DMS153 treated with DMSO at 0.1 percent for 48 hours (cell line): Measurements from ENCODE around the gene KRT78.
"Not testable (repeated sequence)": the region's sequence is repeated elsewhere in the genome, so short reads cannot be mapped to it uniquely, and the experiment has no call there.

Experiments
- DNase-seq: peaks from one replicate; lab custom pipeline; 2025; ENCODE audit not compliant: unreplicated experiment; lab: John Stamatoyannopoulos, UW

Gene KRT78

DNA sequence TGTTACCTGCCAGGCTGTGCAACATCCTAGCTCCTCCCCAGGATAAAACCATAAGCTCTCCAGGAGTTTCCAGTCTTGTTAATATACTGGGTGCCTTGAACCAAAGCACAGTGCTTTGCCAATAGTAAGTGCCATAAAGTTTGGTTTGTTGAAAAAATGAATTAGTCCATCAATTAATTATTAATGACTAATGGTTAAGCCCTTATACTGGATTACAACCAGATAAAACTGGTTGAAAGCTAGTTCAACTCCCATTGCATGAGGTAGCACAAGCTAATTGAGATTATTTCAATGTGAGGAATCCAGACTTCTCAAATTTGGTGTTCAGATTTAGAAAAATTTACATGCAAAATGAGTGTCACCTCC is 51.3 kb downstream of the KRT78 start:
- no peak for DNase-seq

DNA sequence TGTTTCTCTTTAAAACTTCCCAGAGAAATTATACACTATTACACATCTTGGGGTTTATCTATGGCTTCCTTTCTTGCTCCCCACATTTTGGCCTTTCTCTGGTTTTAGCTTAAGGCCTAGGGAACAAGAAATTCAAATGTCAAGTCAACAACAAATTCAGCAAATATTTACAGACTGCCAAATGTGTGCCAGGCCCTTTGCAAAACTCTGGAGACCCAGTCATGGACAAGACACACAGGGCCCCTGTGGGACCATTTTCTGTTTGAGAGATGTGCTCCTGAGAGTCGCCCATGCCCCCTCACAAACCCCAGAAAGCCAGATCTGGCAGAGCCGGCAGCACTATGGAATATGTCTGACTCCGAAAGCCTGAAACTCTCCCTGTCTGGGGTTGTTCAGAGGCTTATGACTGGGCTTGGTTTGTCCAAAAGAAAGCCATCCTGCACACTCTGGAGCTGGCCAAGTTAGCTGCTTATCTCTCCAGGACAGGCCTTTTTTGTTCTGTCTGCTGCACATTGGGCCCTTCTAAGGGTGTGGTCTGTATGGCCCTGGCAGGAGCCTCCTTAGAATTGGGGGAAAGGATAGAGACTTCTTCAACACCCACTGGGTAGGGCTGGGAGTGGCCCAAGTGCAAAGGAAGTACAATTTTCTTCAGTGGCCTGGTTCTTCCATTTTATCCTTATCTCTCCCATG is 51.8 kb downstream of the KRT78 start:
- no peak for DNase-seq

DNA sequence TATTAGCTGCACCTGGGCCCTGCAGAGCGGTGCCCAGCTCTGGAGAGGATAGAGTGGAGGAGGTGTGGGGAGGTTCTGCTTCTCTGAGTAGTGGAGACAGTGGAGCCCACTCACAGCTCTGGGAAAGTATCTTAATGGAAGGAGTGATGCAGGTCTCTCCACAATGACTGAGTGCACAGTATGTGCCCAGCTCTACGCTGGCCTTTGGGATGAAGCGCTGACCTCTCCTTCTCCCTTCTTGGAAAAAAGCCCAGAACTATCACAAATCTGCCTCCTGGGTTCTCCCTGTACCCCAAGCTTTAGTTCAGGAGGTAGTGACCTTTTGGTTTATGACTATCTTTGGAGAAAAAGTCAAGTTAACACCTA is 52.4 kb downstream of the KRT78 start:
- DNase-seq: no peak

DNA sequence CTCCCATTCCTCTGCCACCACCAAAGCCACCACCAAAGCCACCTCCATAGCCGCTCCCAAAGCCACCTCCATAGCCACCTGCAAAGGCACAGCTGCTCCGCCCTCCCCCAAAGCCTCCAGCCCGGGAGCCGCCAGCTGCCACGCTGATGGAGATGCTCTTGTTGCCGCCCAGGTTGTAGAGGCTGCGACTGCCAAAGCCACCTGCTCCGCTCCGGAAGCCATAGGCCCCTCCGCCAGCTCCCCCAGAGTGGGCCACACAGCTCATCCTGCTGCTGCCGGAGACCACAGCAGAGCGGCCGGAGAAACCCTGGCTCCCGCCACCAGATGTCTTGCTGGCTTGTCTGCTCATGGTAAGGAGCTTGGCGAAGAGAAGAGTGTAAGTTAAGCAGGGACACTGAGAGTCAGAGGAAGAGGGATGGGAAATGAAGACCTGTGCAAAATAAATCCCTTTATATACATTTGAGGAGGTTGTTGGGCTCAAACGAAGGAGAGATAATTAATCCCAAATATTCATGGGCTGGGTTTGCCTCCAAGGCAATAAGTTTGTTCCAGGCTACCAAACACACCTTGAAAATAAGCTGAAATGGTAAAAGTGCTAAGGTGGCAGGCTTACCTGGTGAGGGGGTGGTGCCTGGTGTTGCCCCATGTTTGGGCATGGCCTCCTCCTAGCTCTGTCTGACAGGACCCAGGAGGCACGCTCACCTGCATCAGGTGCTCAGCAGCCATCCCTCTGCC is 52.9 kb downstream of the KRT78 start, which contains the start of gene KRT3:
Gene KRT3, minus strand, starts transcription at position 424 of the 735 bp plus-strand sequence. Its CDS starts 75 bp downstream, at position 349.
- no peak for DNase-seq

DNA sequence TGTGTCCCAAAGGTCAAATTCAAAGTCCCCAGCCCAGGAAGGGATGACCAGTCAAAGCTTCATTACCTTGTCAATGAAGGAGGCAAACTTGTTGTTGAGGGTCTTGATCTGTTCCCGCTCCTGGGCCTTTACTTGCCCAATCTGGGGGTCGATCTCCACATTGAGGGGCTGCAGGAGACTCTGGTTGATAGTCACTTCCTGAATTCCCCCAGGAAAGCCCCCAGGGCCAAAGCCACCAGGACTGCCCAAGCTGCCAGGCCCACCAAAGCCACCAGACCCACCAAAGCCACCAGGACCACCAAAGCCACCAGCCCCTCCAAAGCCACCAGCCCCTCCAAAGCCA is 53.5 kb downstream of the KRT78 start:
- DNase-seq: not testable (repeated sequence)

DNA sequence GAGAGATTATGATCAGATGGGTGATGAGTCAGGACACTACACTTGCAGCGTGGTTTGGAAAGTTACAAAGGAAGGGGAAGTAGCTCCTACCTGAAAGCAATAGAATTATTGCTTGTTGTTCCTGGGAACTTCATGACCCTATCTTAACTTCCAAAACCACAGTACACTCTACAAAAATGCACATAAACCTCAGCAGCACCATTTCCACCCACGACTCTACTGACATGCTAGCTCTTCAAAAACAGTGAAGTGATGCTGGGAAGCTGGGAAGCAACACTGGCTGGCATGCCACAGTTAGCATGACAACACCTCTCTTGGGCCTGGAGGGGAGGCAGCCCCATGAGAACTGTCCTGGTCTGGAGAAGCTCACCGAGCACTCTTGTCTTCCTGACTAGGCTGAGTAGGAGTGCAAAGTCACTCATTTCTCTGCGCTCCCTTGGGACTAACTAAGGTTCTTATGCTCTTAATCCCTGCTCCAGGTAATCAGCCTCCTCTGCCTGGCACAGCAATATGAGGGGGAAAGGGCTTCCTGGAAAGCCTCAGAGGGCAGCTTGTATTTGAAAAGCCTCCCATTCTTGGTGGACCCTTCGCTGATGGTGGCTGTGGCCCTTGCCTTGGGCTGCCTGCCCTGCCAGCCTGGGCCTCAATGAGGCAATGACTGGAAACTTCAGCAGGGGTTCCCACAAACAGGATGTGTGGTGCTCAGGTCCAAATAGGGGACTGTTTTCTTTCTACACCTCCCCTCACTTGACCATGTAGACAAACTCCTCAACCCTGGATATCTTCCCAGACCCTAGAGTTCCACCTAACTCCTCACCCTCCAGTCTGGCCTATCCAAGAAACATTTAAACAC is 54.1 kb downstream of the KRT78 start:
- no peak for DNase-seq

DNA sequence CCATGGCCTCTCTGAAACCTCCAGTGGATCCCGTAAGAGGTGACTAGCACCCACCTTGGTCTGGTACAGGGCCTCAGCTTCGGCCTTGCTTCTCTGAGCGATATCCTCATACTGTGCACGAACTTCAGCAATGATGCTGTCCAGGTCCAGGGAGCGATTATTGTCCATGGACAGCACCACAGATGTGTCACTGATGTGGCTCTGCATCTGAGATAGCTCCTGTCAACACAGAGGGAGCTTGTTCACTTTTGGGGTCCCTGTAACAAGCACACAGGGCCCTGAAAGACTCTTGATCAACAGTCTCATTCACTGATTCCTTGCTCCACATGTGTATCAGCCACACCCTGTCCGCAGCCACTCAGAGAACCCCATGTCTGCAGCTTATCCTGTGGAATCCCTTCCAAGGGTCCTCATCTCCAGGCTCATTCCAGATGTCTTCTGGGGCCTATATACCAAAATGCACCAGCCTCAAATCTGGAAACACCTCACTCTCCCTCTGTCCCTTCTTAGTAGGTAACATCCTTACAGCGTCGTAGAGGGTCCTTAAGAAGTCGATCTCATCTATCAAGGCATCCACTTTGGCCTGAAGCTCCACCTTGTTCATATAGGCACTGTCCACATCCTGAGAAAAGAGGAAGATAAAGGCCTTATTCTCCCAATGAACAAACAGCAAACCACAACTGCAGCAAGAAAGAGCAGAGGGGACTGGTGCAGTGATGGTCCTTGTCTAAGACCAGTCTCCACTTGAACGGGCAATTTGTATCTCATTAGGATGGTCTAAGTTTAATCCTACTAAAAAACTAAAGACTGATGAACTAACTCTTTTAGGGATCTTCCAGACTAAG is 56.4 kb downstream of the KRT78 start:
- DNase-seq: no peak

DNA sequence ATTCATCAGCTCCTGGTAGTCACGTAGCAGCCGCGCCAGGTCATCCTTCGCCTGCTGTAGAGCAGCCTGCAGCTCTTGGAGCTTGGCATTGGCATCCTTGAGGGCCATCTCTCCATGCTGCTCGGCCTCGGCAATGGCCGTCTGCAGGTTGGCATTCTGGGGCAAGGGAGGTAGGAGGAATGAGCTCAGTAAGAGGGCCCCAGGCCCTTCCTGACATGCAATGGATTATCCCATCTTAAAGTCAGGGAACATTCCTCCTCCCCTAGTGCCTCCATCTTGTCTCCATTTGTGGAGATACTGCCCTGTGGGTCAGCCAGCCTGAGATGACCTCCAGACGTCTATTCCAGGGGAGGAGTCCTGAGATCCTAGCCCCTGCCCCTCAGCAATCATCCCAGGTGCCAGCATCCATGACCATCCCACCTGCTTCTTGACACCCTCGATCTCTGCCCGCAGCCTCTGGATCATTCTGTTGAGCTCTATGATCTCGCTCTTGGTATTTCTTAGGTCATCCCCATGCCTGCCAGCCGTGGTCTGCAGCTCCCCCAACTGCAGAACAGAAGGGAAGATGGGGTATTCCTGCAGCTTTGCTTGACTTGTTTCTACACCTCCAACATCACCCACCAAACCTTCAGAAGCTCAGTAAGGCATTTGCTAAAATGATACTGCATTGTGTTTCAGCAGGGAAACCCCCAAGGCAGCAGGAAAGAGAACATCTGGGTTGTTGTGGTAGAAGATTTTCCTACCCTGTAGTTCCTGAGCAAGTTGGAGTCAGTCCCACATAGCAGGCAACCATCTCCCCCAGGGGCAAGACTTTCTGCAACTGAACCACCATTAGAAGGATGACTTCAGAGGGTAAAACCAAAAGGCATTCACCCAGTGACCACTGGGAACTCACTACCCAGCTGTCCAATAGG is 57.3 kb downstream of the KRT78 start:
- DNase-seq: no peak

DNA sequence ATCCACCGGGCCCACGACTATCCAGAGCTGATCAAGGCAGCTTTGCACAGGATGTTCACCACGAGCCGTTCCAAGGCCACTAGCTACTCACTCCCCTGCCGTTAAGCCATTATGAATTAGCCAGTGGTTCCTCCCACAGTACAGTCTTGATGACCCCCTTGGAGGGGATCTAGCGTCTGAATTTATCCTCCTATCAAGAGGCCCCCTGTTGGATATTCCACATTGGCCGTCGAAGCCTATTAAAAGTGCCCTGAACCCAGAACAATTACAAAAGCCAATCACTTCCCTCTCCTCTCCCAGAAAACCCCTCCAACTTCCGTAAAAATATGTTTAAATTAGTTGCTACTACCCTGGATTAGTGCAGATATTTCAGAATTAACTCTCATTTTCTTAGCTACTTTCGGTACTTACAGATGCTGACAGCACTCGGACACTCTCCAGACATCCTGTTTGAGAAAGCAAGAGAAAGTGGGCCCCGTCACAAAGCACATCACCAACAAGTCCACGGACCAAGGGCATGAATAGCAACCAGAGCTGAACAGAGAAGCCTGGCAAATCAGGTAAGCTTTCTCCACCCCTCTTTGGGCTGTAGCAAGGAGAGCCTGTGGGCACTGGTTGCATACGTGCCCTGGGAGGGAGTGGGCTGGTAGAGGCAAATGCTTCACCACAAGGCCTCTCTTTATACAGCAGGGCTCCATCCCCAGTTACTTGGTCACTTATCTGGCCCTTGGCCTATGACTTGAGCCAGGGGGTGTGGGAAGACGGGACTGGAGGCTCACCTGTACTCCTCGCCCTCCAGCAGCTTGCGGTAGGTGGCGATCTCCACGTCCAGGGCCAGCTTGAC is 58.1 kb downstream of the KRT78 start:
- no peak for DNase-seq

DNA sequence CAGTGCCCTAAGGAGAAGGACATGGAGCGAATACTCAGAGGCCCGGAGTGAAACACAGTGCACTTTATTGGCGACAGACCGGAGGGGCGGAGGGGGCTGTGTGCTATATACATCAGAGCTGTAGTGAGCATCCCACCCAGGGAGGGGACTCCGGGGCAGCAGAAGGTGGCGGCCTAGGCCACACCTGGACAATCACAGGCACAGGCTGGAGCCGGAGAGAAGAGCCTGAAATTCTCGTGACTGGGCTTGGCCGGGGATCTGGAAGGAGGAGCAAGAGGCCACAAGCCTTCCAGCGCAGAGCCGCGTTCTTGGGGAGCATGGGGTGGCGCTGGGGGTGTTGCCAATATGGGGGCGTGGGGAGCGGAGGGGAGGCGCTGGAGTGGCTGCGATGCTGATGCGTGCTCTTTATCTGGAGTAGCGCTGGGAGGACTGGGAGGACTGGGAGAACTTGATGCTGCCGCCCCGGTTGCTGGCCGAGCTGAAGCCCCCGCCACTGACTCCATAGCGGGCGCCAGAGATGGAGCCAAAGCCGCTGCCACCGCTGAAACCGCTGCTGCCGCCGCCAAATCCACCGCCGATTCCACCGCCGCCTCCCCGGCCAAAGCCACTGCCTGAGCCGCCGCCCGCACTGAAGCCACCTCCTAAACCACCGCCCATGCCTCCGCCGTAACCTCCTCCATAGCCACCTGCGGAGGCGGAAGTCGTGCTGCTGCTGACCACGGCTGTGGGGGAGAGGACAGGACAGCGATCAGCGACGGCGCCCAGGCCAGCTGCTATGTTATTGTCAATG is 59.0 kb downstream of the KRT78 start:
- DNase-seq: peak; percentile 28

DNA sequence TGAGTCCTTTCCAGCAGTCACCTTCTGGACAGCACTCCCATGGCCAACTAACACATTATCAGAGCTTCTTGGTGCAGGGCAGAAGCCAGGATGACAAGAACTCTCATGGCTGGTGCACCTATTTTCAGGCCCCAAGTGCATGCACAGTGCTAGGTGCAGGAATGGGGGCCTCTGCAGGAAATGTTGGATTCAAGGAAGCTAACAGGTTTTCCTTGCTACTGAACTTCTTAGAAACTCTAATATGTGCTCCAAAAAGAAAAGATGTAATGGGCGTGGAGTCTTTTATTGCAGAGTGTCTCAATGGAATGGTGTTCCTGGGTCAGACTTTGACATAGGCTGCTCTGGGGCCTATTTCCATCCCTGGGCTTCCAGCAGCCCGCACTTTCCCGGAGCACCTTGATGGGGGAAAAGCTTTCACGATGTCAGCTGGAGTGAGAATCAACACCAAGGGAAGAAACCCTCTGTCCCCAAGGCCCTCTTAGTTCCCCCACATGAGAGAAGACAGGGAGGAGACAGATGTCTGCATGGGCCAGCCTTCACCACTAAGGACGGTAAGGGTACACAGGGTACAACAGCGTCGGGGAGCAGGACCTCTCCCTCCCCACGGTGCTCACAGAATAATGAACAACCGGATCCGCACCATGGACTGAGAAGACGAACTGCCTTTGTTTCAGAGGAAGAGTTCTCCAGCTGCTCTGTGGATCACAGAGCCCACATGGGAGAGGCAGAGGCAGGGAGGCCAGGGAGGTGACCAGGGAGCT is 59.7 kb downstream of the KRT78 start:
- no peak for DNase-seq

DNA sequence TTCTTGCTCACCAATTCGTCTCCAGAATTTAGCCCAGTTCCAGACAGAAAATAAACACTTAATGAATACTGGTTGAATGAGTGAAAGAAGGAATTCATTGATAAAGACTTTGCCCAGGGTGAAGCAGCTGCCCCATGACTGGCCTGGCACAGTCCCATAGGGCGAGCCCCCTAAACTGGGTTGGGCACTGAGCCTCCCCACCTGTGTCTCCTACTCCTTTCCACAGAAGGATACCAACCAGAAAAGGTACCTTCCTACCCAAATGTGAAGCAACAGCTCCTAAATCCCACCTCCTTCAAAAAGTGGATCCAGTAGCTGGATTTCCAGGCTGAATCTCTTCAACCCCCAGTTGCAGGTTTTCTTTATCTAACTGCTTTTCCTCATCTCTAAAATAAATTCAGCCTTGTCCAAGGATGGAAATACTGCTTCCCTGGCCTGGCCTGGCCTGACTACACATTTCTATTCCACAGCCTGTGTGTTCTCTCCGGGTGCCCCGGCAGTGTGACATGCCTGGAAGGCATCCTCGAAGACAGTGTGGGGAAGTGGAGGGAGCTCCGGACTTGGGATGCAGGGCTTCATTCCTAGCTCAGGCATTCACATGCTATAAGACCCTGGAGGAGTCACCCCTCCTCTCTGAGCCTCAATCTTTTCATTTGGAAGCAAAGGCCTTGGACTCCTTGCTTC is 60.5 kb downstream of the KRT78 start:
- no peak for DNase-seq
